D341Med (cell line): Measurements from ENCODE around the gene DEFB110.
A peak's percentile ranks its signal among the peaks of the same experiment; 100 is the strongest.

Experiments used
- DNase-seq: peaks from one replicate; pipeline ENCODE4 v3.0.0; 2012; ENCODE audit warnings: low spot score

The DEFB110 gene

GRCh38 chr6:50021894-50022293 is at the start of gene DEFB110:
Gene DEFB110 (minus strand): TSS chr6:50021994. CDS start chr6:50021935, 59 bp downstream.
- DNase-seq: no peak

DNA sequence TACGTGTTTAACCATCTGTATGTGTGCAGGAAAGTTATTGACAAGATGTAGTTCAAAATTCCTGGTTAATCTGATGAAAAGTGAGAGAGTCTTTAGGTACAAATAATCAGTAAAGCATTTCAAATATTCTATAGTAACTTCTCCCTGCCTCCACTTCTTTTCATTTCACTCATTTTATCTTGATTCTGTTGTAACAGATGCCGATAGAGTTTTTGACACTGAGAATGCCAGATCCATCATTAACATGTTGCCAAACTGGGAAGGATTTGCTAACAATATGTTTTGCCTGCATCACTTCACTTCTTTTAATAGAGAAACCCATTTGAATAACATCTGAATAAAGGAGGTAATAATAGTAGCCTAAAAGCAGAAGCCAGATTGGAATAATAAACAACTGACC is 48.3 kb upstream of the DEFB110 start:
- no peak for DNase-seq

GRCh38 chr6:50062051-50062450 is 40.3 kb upstream of the DEFB110 start:
- peak; percentile 38 for DNase-seq

DNA sequence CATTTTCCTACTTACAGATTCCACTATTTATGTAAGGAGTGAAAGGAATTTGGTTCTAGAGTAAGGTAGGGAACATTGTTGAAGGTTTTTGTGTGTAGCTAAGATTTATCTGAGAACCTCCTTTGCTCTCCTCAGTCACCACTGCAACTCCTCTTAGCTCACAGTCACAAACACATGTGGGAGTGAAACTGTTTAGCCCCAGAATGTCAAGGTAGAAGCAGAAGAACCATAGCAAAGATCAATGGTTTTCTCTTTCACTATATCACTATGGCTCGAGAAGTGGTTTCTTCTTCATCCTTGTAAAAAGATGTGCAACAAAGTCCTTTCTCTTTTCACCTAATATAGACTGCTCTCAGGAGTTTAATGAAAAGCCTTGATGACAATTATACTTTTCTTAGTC is 34.4 kb upstream of the DEFB110 start:
- DNase-seq: no peak

DNA sequence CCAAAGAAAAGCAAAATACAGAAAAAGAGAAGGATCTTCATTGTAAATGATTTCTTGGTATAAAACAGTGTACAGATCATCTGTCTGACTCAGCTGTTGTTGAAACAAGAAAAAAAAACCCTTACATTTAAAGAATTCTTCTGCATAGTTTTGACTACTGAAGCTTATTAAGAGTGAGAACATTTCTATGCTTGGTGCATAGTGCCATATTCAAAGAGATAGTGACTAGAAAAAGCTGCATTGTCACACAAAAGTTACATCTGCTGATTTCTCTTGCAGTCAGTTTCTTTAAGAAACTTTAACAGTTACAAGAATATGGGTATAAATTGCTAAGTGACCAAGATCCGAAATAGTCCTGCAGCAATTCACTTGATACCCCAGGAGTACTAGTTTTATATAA is 28.0 kb upstream of the DEFB110 start, which contains the start of gene DEFB112:
DEFB112 (minus strand) TSS at position 101 of the 400 bp plus-strand sequence; CDS start at position 41, 60 bp downstream.
- DNase-seq: no peak

GRCh38 chr6:50047026-50047425 is 25.2 kb upstream of the DEFB110 start:
- no peak for DNase-seq

GRCh38 chr6:50030777-50031562 is 9.2 kb upstream of the DEFB110 start:
- DNase-seq: peak; percentile 73

- DNase-seq: peak; percentile 31
Observed at GRCh38 chr6:50030350-50030749, 8.6 kb upstream of the DEFB110 start.

DNA sequence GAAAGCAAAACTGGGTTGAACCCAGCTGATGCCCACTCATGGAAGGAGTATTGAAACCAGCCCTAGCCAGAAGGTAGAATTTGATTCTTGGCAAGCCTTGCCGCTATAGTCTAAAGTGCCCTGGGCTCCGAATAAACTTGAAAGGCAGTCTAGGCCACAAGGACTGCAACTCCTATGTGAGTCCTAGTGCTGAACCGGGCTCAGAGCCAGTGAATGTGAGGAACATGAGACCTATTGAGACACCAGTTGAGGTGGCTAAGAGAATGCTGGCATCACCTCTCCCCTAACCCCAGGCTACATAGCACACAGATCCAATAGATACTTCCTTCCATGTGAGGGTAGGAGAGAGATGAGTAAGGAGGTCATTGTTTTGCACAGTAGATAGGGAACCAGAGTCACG is 3.5 kb upstream of the DEFB110 start:
- DNase-seq: no peak

- no peak for DNase-seq
Observed at GRCh38 chr6:50007819-50008218, 14.0 kb downstream of the DEFB110 start.

- no peak for DNase-seq
Observed at GRCh38 chr6:50003139-50003538, 18.7 kb downstream of the DEFB110 start.

DNA sequence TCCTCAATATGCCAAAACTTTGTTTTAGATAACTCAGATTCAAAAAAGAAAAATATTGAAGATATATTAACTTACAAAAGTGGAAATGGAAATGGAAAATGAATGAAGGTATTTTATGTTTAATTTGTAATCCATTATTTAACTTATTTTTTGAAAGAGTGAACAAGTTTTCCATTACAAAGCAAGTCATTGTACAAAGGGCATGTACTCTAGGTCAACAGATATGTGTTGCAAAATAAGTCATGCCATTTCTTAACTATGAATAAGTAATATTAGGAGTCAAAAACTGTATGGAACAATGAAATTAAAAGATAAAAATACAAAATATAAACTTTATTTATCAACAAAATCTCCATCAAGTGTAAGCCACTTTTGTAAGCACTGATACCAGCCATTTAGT is 26.5 kb downstream of the DEFB110 start:
- DNase-seq: no peak

GRCh38 chr6:49988900-49989299 is 32.9 kb downstream of the DEFB110 start:
- DNase-seq: no peak

DNA sequence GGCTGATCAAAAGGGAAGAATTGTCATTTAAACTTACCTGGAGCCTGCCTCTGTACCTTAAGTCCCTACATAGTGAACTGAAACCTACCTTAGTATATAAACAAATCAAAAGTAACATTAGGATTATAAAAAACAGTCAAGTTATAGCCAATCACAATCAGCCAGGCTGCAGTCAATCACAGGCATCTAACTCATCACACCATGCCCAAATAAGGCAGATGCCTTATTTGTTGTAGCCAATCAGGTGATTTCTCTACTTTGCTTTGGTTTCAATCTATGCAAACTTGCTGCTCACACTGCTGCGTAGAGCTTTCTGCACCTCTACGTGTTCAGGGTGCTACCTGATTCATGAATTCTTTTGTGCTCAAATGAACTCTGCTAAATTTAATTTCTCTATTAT is 34.0 kb downstream of the DEFB110 start:
- DNase-seq: no peak

DNA sequence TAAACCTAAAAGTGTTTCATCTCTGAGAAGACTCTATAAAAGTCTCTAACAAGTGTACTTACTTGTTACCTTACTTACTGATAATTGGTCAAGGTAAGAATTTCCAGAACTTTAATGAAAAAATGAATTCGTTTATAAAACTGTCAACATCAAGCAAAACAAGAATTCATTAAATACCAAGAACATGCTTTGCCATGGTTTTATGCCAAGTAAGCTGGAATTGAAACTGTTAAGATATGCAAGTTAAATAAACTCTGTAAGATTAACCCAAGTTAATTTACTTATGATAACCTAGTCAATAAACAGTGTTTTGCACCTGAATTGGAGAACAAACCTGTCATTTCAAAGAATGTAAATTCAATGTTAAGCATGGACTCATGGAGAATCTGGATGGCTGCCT is 35.2 kb downstream of the DEFB110 start:
- DNase-seq: no peak

DNA sequence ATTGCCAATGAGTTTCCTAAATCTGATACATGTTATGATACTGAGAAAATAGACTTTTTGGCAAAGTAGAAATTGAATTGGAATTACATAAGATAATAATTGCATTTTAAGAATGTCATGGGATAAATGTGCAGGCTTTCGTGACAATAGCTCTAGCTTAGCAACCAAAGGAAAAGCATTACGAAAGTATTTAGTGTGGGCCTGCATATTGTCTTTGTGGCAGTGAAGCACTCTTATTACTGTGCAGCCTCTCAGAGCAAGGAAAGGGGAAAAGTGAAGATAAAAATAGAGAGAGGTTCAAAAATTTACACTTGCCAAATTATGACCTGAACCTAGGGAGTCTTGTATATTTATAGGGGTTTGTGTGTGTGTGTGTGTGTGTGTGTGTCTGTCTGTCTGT is 39.7 kb downstream of the DEFB110 start:
- no peak for DNase-seq

DNA sequence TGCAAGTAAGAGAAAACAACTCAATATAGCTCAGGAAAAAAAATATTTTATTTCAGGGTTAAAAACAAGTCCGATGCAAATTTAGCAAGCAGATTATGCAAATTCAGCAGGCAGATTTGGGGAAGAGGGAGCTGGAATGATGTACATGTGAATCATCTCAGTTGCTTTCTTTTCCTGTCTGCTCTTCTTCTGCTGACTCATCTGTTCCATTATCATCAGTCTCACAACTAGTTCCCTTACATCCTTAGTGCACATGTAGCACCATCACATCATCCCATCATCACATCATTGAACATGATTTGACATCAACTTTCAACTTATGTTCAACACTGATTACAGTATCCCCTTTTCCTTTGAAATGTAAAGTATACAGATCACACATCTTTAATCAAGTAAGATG is 40.9 kb downstream of the DEFB110 start:
- no peak for DNase-seq

GRCh38 chr6:49979584-49979983 is 42.2 kb downstream of the DEFB110 start:
- no peak for DNase-seq

DNA sequence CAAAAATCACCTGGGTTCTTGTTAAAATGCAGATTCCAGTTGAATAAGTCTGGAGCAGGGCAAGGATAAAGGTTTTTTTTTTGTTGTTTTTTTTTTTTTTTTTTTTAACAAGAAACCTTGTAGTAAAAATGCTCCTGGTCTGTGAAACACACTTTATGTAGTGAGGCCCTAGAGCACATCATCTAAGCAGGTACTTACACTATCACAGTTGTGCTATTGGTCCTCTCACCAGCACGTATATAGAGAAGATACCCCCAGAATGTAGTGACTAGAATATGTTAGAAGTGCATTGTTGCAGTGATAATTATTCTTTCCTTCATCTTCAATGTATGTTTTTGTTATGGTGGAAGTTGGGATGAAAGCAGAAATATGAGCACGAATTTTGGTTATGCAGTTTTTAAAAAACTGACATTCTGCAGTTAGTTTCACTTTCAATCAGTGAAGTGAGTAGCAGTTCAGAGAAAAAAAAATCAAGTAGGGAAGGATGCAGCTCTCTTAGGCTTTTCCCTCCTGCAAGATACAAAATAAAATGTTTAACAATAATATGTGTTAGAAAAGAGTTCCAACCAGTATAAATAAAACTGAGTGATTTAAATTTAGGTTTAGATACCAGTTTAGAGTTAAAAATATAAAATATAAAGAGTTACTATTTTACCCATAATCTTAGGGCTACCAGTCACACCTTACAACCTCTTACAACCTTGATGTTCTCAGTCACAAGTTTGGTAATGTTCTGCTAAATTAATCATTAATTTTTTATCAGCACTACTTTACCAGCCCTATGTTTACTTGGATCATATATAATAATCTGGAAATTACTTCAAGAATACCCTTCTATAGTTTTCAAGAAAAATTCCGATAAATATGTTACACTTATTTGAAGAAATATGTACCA is 43.2 kb downstream of the DEFB110 start:
- no peak for DNase-seq

DNA sequence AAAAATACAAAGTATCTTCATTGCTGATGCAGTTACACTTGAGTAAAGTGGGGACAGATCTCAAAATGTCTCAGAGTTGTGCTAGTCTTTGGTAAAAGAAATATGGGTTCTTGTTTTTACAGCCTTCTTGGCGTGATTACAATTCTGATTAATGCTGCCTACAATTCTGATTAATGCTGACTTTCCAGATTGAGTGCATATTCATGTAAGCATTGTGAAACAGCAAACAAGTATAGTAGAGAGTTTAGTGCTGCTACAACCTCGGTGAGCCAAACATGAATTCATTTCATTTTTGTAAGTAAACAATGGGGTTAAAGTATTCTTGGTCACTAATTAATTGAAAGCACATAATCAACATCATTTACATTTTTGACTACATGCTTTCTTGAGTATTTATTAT is 52.2 kb downstream of the DEFB110 start, which contains the start of gene DEFB113:
DEFB113 (minus strand) TSS at position 21 of the 400 bp plus-strand sequence; CDS start at position 21, 0 bp downstream.
- no peak for DNase-seq
